IMR-90 (cell line): ENCODE data around the gene COL9A3. TPM values are rescaled to one million over a fixed set of nuclear protein-coding genes. Genes with fewer than 3 reads are reported as not detected.

Experiments used
- ATAC-seq: fragments of 200-7000 bp; cut with Tn5 transposase; 2 replicates; pipeline ENCODE4 v1.9.1; 2020; ENCODE audit warnings: low read depth, mild to moderate bottlenecking, moderate library complexity
- BruUV-seq: library from RNA; stranded (reverse); fragments of 400-500 nt; replicated peaks from 2 replicates; lab custom pipeline; 2021; lab: Mats Ljungman, UMichigan
- CTCF ChIA-PET: fragments of 300-600 bp; formaldehyde crosslinking; extraction: SDS; loops from one replicate; lab custom pipeline; 2021; ENCODE audit warnings: antibody characterized with exemption; lab: Yijun Ruan, JAX
- POLR2A ChIA-PET: fragments of 300-600 bp; sonication (Branson Sonifier 250); formaldehyde crosslinking; loops from one replicate; lab custom pipeline; 2022; ENCODE audit warnings: antibody characterized with exemption; ENCODE audit not compliant: unreplicated experiment; lab: Charles Lee
- DNase-seq: peaks from one replicate; pipeline ENCODE4 v3.0.0; 2013
- H2AFZ ChIP-seq: replicated peaks from 2 replicates; pipeline ENCODE3; 2013; ENCODE audit warnings: low read length, mild to moderate bottlenecking; ENCODE audit not compliant: poor library complexity
- H2AK5ac ChIP-seq: 2 replicates; pipeline ENCODE4 v1.6.1; 2013; ENCODE audit warnings: low read depth, low read length, inconsistent platforms
- H2AK9ac ChIP-seq: replicated peaks from 2 replicates; pipeline ENCODE3; 2013; ENCODE audit warnings: mild to moderate bottlenecking, low read depth, low read length, moderate library complexity; ENCODE audit not compliant: poor library complexity
- H2BK120ac ChIP-seq: 2 replicates; pipeline ENCODE4 v1.6.1; 2013; ENCODE audit warnings: low read depth, low read length, inconsistent platforms
- H2BK15ac ChIP-seq: 3 replicates; pipeline ENCODE4 v1.6.1; 2013; ENCODE audit warnings: low read depth, low read length, inconsistent platforms
- H2BK20ac ChIP-seq: 2 replicates; pipeline ENCODE4 v1.6.1; 2013; ENCODE audit warnings: low read depth, mild to moderate bottlenecking, inconsistent platforms, low read length, moderate library complexity
- H2BK5ac ChIP-seq: 2 replicates; pipeline ENCODE4 v1.6.1; 2013; ENCODE audit warnings: mild to moderate bottlenecking, low read depth, low read length, inconsistent platforms; ENCODE audit not compliant: poor library complexity, severe bottlenecking
- H3K14ac ChIP-seq: replicated peaks from 2 replicates; pipeline ENCODE4 v1.6.1; 2013; ENCODE audit warnings: low read depth, low read length, inconsistent platforms
- H3K18ac ChIP-seq: 2 replicates; pipeline ENCODE4 v1.6.1; 2013; ENCODE audit warnings: low read depth, low read length, control low read depth
- H3K23ac ChIP-seq: 2 replicates; pipeline ENCODE4 v1.6.1; 2013; ENCODE audit warnings: low read depth, low read length, inconsistent platforms
- H3K27ac ChIP-seq: 2 replicates; pipeline ENCODE4 v1.5.1; 2013; ENCODE audit warnings: mild to moderate bottlenecking, control low read depth, low read length; ENCODE audit not compliant: insufficient read depth
- H3K27me3 ChIP-seq: 2 replicates; pipeline ENCODE4 v1.6.1; 2013; ENCODE audit warnings: low read length; ENCODE audit not compliant: control insufficient read depth, insufficient read depth
- H3K36me3 ChIP-seq: 2 replicates; pipeline ENCODE4 v1.6.1; 2013; ENCODE audit warnings: low read length, mixed read lengths; ENCODE audit not compliant: control insufficient read depth, insufficient read depth
- H3K4ac ChIP-seq: 2 replicates; pipeline ENCODE4 v1.6.1; 2013; ENCODE audit warnings: low read depth, low read length, inconsistent platforms
- H3K4me1 ChIP-seq: 2 replicates; pipeline ENCODE4 v1.6.1; 2013; ENCODE audit warnings: low read length, mixed read lengths; ENCODE audit not compliant: control insufficient read depth, insufficient read depth
- H3K4me2 ChIP-seq: 2 replicates; pipeline ENCODE4 v1.6.1; 2013; ENCODE audit warnings: low read depth, mild to moderate bottlenecking, control low read depth, low read length, moderate library complexity
- H3K4me3 ChIP-seq: 2 replicates; pipeline ENCODE4 v1.5.1; 2013; ENCODE audit warnings: low read depth, mild to moderate bottlenecking, control low read depth, low read length, moderate library complexity; ENCODE audit not compliant: insufficient read depth
- H3K56ac ChIP-seq: 2 replicates; pipeline ENCODE4 v1.6.1; 2013; ENCODE audit warnings: low read length, inconsistent platforms; ENCODE audit not compliant: insufficient read depth; ENCODE audit errors: extremely low read depth
- H3K79me1 ChIP-seq, 2 experiments: 2 replicates each; pipeline ENCODE4 v1.6.1; 2013; ENCODE audit warnings: low read length in 2 of 2, inconsistent platforms in 1 of 2, low read depth in 1 of 2
- H3K9ac ChIP-seq: 2 replicates; pipeline ENCODE4 v1.6.1; 2013; ENCODE audit warnings: low read depth, low read length, control low read depth
- H3K9me1 ChIP-seq: 2 replicates; pipeline ENCODE4 v1.6.1; 2013; ENCODE audit warnings: low read length, inconsistent platforms; ENCODE audit not compliant: insufficient read depth
- H3K9me3 ChIP-seq: 2 replicates; pipeline ENCODE4 v1.6.1; 2013; ENCODE audit warnings: low read length; ENCODE audit not compliant: control insufficient read depth, insufficient read depth
- H4K20me1 ChIP-seq: 2 replicates; pipeline ENCODE4 v1.6.1; 2013; ENCODE audit warnings: low read length, inconsistent platforms; ENCODE audit not compliant: insufficient read depth
- H4K5ac ChIP-seq: 2 replicates; pipeline ENCODE4 v1.6.1; 2013; ENCODE audit warnings: mild to moderate bottlenecking, low read depth, low read length, control low read depth
- H4K8ac ChIP-seq, 2 experiments: 2 replicates each; pipeline ENCODE4 v1.6.1; 2013; ENCODE audit warnings: low read depth in 2 of 2, low read length in 2 of 2, control low read depth in 1 of 2, inconsistent platforms in 1 of 2
- H4K91ac ChIP-seq: 2 replicates; pipeline ENCODE4 v1.6.1; 2013; ENCODE audit warnings: low read depth, low read length, inconsistent platforms; ENCODE audit not compliant: insufficient read depth
- CHD1 ChIP-seq: IDR thresholded peaks from 2 replicates; pipeline ENCODE4 v1.6.1; 2012; ENCODE audit warnings: low read depth, low read length, improper control_type of control experiment
- FOS ChIP-seq: fragments of 150-350 bp; IDR thresholded peaks from 2 replicates; pipeline ENCODE4 v1.6.1; 2016; ENCODE audit warnings: low read depth, low read length
- MXI1 ChIP-seq: IDR thresholded peaks from 2 replicates; pipeline ENCODE4 v1.6.1; 2012; ENCODE audit warnings: low read depth, mild to moderate bottlenecking, low read length, moderate library complexity, borderline replicate concordance
- POLR2A ChIP-seq: IDR thresholded peaks from 2 replicates; pipeline ENCODE4 v1.6.1; 2012; ENCODE audit warnings: mild to moderate bottlenecking, low read depth, low read length
- RAD21 ChIP-seq: IDR thresholded peaks from 2 replicates; pipeline ENCODE4 v1.6.1; 2012; ENCODE audit warnings: low read length, improper control_type of control experiment
- RFX5 ChIP-seq: IDR thresholded peaks from 2 replicates; pipeline ENCODE4 v1.8.0; 2012; ENCODE audit warnings: low read depth, mild to moderate bottlenecking, low read length, moderate library complexity
- SMC3 ChIP-seq: fragments of 150-350 bp; IDR thresholded peaks from 2 replicates; pipeline ENCODE4 v1.6.1; 2016; ENCODE audit warnings: low read depth, mild to moderate bottlenecking, antibody characterized with exemption, low read length, moderate library complexity
- USF2 ChIP-seq: fragments of 150-350 bp; IDR thresholded peaks from 2 replicates; pipeline ENCODE4 v1.6.1; 2017; ENCODE audit warnings: mild to moderate bottlenecking, antibody characterized with exemption, low read length, low read depth
- WGBS, 2 experiments: methylation state at CpG; one replicate each; pipeline versions ENCODE4 v1.1.5 to v1.1.7; 2013; ENCODE audit warnings: missing lambda C conversion rate in 2 of 2; ENCODE audit not compliant: insufficient read length in 1 of 2; ENCODE audit errors: extremely low coverage in 2 of 2; 5-methylcytosine and 5-hydroxymethylcytosine counted together
- dilution Hi-C: fragments of 300-500 bp; cut with HindIII; formaldehyde crosslinking; loops from one replicate; pipeline ENCODE4 v1.14.3; 2018; ENCODE audit warnings: low sequenced_read_pairs; ENCODE audit not compliant: unreplicated experiment
- in situ Hi-C: fragments of 300-500 bp; cut with MboI; formaldehyde crosslinking; loops from 3 replicates; pipeline ENCODE4 v1.14.3; 2019; ENCODE audit warnings: low sequenced_read_pairs, inconsistent platforms, mixed read lengths
- intact Hi-C: fragments of 100-400 bp; cut with micrococcal nuclease; formaldehyde crosslinking; loops from 2 replicates; pipeline ENCODE4 v1.10.0; 2022
- polyA plus RNA-seq, 3 experiments: library from polyadenylated mRNA; depleted of rRNA; stranded (reverse); fragments of >200 nt; gene quantifications; 2 replicates each; pipeline ENCODE4 v1.2.3, GENCODE V29; 2012; ENCODE audit warnings: low replicate concordance in 1 of 3
- total RNA-seq: library from RNA; depleted of rRNA; stranded (reverse); fragments of >200 nt; gene quantifications from 2 replicates; pipeline ENCODE4 v1.2.3, GENCODE V29; 2012

Gene COL9A3
- total and polyA plus RNA-seq, 2 of the 4 experiments (the other 2 are of a cell fraction), result 0.36 to 1.4 TPM

GRCh38 chr20:62770111-62770910 lies 46.5 kb upstream of the COL9A3 start:
- H3K4me2 ChIP-seq, result no peak overlapping the region
- H3K56ac ChIP-seq, result no peak overlapping the region
- no peak overlapping the region for H2BK5ac ChIP-seq
- no peak overlapping the region for H2AFZ ChIP-seq
- POLR2A ChIA-PET, result no interaction called here
- H3K4ac ChIP-seq, result no peak overlapping the region
- H3K4me3 ChIP-seq, result no peak overlapping the region
- no peak overlapping the region for H4K8ac ChIP-seq
- TF ChIP-seq CHD1 (no peak), SMC3 (no peak), RAD21 (no peak), USF2 (no peak), MXI1 (no peak), POLR2A (no peak), FOS (no peak), RFX5 (no peak)
- no peaks in the 10 kb centered on the region for H3K36me3 ChIP-seq
- no peak overlapping the region for H2BK15ac ChIP-seq
- no peaks in the 10 kb centered on the region for H3K79me1 ChIP-seq
- H3K9ac ChIP-seq, result no peak overlapping the region
- intact Hi-C loops (no loop called here), in situ Hi-C loops (no loop called here), dilution Hi-C loops (no loop called here)
- H4K5ac ChIP-seq, result no peak overlapping the region
- DNase-seq (no peak), ATAC-seq (no peak)
- no peak overlapping the region for H3K23ac ChIP-seq
- H3K9me1 ChIP-seq, result peaks cover 4% of the 10 kb centered on the region
- no peak overlapping the region for H2AK5ac ChIP-seq
- peaks cover 9% of the 10 kb centered on the region; the same call in 1 of the 2 replicates for H3K27me3 ChIP-seq
- no peak overlapping the region for H2AK9ac ChIP-seq
- H3K27ac ChIP-seq, result no peak overlapping the region
- H4K91ac ChIP-seq, result no peak overlapping the region
- H3K9me3 ChIP-seq, result no peaks in the 10 kb centered on the region
- H3K14ac ChIP-seq, result no peak overlapping the region
- CTCF ChIA-PET, result no interaction called here
- BruUV-seq, result no TSS peak
- WGBS, 2 experiments, result 85% methylated on average over 11 of the region's 20 CpGs; no CpG with 5 or more reads in 1 of the 2 experiments
- peaks cover 11% of the 10 kb centered on the region for H3K4me1 ChIP-seq
- no peak overlapping the region for H2BK20ac ChIP-seq
- H3K18ac ChIP-seq, result no peak overlapping the region
- H4K20me1 ChIP-seq, result no peaks in the 10 kb centered on the region
- no peak overlapping the region for H2BK120ac ChIP-seq
